ENCODE results near the gene IRAK2.
"Not testable (repeated sequence)": the region's sequence is repeated elsewhere in the genome, so short reads cannot be mapped to it uniquely, and the experiment has no call there.

Gene IRAK2

GRCh38 chr3:10160925-10161324 is 3.8 kb upstream of the IRAK2 start:
- no peak for DNase-seq (ENCODE audit: low read depth)

DNA sequence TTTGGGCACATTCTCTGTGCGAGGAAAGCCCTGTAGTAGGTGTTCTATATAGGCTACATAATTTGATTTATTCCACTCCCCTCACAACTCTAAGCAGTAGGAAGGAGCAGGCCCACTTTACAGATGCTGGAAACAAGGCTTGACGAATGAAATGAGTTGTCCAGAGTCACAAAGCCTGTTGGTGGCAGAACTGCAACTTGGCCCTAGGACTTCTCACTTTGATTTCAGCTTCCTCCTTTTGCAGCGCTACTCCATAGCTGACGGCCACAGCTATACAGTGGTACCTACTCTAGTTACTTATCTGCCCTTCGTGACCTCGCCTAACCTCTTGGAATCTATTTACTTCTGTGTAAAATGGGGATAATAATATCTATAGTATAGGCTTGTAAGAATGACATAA is 2.5 kb upstream of the IRAK2 start:
- no peak for DNase-seq (ENCODE audit: low read depth)

GRCh38 chr3:10164201-10164545 is 546 bp upstream of the IRAK2 start:
- not testable (repeated sequence) for DNase-seq (ENCODE audit: low read depth)

GRCh38 chr3:10166213-10166604 is 1.5 kb downstream of the IRAK2 start:
- DNase-seq (ENCODE audit: low read depth) = no peak

GRCh38 chr3:10169000-10169496 is 4.3 kb downstream of the IRAK2 start:
- no peak for DNase-seq (ENCODE audit: low read depth)

DNA sequence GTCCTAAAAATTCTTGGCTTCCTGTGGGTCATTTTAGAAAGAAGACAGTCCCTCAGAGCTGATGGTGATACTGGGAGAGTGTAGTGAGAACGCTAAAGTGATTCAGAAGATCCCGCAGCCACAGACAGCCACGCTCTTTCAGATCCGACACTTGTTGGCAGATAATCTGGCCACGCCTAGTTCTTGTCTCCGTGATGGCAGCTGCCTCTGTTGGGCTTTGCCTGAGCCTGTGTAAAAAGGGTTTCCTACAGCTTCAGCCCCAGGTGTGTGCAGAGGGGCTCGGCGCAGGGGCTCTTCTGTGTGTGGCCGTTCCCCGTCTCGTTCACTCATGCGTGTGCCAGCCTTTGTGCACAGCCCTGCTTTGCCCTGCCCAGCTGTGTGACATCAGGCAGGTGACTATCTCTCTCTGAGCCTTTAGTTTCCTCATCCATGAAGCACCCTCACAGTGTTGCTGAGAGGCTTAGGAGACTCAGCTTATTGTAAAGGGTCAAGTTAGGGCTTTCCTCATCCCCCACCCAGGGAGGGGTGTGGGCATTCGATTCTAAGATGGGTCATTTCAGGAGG is 6.3 kb downstream of the IRAK2 start:
- DNase-seq (ENCODE audit: low read depth) = no peak

DNA sequence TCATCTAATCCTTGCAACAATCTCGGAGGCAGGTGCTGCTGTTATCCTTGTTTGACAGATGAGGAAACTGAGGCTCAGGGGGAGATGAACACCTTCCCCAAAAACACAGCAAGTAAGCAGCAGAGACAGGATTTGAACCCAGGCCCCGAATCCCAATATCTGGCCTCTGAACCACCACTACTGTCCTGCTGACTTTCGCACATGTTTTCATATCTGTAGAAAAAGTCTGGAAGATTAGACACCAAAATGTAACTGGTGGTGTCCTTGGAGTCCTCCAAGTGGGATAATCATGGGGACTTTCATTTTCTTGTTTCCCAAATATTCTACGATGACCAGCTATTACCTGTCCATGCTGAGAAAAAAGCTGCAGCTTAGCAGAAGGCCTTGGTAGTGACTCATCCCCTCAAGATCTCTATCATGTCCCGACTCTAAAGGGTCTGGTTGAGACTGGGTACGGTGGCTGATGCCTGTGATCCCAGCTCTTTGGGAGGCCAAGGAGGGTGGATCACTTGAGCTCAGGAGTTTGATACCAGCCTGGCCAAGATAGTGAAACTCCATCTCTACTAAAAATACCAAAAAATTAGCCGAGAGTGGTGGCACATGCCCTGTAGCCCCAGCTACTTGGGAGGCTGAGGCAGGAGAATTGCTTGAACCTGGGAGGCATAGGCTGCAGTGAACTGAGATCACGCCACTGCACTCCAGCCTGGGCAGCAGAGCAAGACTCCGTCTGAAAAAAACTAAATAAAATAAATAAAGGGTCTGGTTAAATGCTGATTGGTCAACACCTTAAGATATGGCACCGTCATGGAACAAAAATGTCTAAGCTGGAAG is 8.6 kb downstream of the IRAK2 start:
- DNase-seq (ENCODE audit: low read depth) = no peak

DNA sequence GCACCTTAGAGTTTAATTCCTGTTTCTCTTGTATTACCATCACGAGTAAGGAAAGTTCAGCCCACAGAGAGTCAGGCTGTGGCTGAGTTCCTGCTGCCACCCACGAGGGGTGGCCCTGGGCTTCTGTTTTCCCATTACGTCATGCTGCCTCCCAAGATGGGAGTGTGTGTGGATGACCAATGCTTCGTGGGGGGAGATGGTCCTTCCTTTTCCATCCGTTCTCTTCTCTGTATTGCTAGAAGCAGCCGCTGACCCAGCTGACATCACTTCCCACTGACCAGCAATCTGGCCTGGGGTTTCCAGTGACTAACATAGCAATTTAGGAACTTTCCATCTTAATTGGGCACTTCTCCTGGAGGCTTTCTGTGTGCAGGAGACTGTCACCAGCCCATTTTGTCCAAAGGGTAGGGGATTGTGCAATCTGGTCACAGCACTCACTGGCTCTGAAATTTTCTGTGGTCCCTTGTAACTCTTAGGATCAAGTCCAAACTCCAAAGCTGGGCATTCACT is 9.3 kb downstream of the IRAK2 start:
- DNase-seq (ENCODE audit: low read depth) = no peak

- not testable (repeated sequence) for DNase-seq (ENCODE audit: low read depth)
Observed at GRCh38 chr3:10175334-10175733, 10.6 kb downstream of the IRAK2 start.

GRCh38 chr3:10176150-10176549 is 11.4 kb downstream of the IRAK2 start:
- DNase-seq (ENCODE audit: low read depth) = not testable (repeated sequence)

DNA sequence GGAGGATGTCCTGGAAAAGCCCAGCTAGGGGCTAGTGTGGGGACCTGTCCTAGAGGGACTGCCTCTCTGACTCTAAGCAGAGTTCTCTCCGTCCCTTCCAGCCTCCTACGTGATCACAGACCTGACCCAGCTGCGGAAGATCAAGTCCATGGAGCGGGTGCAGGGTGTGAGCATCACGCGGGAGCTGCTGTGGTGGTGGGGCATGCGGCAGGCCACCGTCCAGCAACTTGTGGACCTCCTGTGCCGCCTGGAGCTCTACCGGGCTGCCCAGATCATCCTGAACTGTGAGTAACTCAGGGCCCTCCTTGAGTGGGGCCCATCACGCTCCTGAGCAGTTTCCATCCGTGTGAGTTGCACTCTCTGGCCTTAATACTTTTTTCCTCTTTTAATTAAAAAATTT is 13.0 kb downstream of the IRAK2 start:
- no peak for DNase-seq (ENCODE audit: low read depth)

GRCh38 chr3:10178892-10179291 is 14.2 kb downstream of the IRAK2 start:
- no peak for DNase-seq (ENCODE audit: low read depth)

- DNase-seq (ENCODE audit: low read depth) = no peak
Observed at GRCh38 chr3:10180289-10180688, 15.6 kb downstream of the IRAK2 start.

- no peak for DNase-seq (ENCODE audit: low read depth)
Observed at GRCh38 chr3:10180738-10181295, 16.1 kb downstream of the IRAK2 start.

- no peak for DNase-seq (ENCODE audit: low read depth)
Observed at GRCh38 chr3:10182950-10183349, 18.2 kb downstream of the IRAK2 start.

- no peak for DNase-seq (ENCODE audit: low read depth)
Observed at GRCh38 chr3:10184250-10184649, 19.5 kb downstream of the IRAK2 start.

DNA sequence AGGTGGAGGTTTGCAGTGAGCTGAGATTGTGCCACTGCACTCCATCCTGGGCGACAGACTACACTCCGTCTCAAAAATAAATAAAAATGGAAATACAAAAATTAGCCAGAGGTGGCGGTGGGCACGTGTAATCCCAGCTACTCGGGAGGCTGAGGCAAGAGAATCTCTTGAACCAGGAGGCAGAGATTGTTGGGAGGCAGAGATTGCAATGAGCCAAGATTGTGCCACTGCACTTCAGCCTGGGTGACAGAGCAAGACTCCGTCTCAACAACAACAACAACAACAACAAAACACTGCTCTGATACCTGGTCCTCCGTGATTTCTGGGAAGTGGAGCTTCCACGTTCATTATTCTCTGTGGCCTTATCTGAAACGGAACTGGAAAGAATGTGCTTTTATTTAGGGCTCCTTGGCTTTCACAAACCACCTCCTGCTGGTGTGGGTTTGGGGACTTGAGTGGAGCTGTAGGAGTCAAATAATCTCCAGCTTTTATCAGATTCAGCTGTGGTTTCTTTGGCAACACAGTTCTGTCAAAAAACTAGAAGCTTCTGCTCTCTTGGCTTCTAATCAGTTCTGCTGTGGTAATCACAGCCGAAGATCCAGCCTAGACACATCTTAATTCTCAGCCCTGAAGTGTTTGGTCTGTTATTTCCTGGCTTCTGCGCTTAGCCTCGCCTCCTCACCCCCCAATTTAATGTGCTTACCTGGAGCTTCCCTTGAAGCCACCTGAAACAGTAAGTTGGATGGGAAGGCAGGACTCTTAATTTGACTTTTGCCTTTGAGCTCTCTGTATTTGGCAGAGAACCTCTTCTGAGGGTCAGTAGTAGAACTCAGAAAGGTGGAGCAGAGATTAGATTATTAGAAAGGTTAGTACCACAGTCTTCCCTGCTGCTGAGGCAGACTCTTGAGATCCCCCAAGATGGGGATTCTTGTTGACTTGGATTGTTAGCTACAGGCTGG is 21.4 kb downstream of the IRAK2 start:
- no peak for DNase-seq (ENCODE audit: low read depth)

DNA sequence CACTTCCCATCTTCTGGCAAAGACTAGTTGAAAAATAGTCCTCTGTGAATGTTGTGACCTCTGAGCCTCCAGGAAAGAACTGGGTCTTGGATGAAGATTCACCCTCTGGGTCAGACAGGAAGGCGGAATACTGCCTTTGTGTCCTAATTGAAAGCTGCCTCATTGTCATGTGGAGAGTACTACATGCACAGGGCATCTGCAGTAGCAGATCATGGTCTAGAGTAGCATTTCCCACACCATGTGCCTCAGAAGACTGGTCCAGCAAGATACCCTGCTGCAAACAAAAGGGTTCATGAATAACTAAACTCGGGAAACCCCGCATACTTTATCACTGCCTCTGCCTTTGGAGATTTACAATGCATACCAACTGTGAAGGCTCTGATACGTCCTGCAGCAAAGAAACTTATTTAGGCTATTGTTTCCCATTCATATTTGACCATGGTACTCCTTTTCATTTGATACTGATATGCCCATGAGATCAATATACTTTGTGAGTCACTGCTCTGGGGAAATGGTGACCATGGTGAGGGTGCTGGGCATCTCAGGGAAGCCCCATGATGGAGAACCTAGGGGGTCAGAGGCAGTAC is 22.7 kb downstream of the IRAK2 start:
- no peak for DNase-seq (ENCODE audit: low read depth)

DNA sequence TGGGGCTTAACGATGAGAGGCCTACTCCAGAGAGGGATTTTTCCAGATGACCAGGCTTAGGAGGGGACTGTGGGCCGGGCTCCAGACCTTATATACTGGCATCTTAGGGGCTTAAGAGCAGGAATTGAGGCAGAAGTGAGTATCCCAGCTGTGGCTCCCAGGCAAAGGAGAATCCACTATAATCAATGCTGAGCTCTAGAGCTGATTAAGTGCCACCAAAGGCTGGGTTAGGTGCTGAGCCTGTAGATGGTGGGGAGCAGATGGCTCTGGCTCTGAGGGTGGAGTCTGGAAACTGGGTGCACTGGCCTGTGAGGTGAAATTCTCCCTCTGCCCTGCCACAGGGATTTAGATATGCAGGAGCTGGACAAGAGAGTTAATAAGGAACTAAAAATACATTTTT is 23.2 kb downstream of the IRAK2 start:
- no peak for DNase-seq (ENCODE audit: low read depth)

- DNase-seq (ENCODE audit: low read depth) = no peak
Observed at GRCh38 chr3:10188804-10189556, 24.3 kb downstream of the IRAK2 start.

Measured in activated T-cell treated with anti-CD3 and anti-CD28 coated beads for 48 hours (primary cell).